ENCODE results near the gene DONSON. TPM values are rescaled to one million over a fixed set of nuclear protein-coding genes. Genes with fewer than 3 reads are reported as not detected.

Gene DONSON
- total and polyA plus RNA-seq, 4 donors, result 5.3 to 11.6 (median 8.0) TPM

DNA sequence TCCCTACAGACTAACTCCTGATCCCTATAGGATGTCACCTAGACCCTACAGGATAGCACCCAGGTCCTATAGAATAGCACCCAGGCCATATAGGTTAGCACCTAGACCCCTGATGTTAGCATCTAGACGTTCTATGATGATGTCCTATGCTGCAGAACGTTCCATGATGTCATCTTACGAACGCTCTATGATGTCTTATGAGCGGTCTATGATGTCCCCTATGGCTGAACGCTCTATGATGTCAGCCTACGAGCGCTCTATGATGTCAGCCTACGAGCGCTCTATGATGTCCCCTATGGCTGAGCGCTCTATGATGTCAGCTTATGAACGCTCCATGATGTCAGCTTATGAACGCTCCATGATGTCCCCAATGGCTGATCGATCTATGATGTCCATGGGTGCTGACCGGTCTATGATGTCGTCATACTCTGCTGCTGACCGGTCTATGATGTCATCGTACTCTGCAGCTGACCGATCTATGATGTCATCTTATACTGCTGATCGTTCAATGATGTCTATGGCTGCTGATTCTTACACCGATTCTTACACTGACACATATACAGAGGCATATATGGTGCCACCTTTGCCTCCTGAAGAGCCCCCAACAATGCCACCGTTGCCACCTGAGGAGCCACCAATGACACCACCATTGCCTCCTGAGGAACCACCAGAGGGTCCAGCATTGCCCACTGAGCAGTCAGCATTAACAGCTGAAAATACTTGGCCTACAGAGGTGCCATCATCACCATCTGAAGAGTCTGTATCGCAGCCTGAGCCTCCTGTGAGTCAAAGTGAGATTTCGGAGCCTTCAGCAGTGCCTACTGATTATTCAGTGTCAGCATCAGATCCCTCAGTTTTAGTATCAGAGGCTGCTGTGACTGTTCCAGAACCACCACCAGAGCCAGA, 36.1 kb downstream of the DONSON start:
- peaks cover 0 to 4% (median 0%) of the 10 kb centered on the region in 5 donors for H3K4me1 ChIP-seq (ENCODE audit: control insufficient read depth in 5 of 5, insufficient read depth in 5 of 5, low read length in 5 of 5)
- 98 to 99% methylated on average over 24 of the region's 24 CpGs for WGBS, 2 donors
- H3K36me3 ChIP-seq (ENCODE audit: control insufficient read depth in 4 of 4, insufficient read depth in 4 of 4, low read length in 4 of 4), result peaks cover 44 to 64% (median 53%) of the 10 kb centered on the region in 4 donors
- H3K27ac ChIP-seq (ENCODE audit: low read depth in 1 of 2, low read length in 1 of 2), result no peak overlapping the region
- H3K9me3 ChIP-seq (ENCODE audit: control insufficient read depth in 4 of 4, insufficient read depth in 3 of 4, low read length in 3 of 4), result peaks cover 0 to 4% (median 2%) of the 10 kb centered on the region in 4 donors
- no peak overlapping the region for H3K4me3 ChIP-seq
- TF ChIP-seq, protein P1, sequence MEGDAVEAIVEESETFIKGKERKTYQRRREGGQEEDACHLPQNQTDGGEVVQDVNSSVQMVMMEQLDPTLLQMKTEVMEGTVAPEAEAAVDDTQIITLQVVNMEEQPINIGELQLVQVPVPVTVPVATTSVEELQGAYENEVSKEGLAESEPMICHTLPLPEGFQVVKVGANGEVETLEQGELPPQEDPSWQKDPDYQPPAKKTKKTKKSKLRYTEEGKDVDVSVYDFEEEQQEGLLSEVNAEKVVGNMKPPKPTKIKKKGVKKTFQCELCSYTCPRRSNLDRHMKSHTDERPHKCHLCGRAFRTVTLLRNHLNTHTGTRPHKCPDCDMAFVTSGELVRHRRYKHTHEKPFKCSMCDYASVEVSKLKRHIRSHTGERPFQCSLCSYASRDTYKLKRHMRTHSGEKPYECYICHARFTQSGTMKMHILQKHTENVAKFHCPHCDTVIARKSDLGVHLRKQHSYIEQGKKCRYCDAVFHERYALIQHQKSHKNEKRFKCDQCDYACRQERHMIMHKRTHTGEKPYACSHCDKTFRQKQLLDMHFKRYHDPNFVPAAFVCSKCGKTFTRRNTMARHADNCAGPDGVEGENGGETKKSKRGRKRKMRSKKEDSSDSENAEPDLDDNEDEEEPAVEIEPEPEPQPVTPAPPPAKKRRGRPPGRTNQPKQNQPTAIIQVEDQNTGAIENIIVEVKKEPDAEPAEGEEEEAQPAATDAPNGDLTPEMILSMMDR (IDR thresholded peaks at IDR 0.05; ENCODE audit: control extremely low read depth, extremely low read depth), result no peak
- DNase-seq (no peak), ATAC-seq (ENCODE audit: insufficient read depth, low FRiP score) (no peak)
- no peak overlapping the region for H3K9ac ChIP-seq (ENCODE audit: insufficient read depth in 1 of 2, low read length in 2 of 2)
- H3K27me3 ChIP-seq (ENCODE audit: control insufficient read depth in 3 of 3, insufficient read depth in 3 of 3, low read length in 2 of 3), result no peaks in the 10 kb centered on the region

DNA sequence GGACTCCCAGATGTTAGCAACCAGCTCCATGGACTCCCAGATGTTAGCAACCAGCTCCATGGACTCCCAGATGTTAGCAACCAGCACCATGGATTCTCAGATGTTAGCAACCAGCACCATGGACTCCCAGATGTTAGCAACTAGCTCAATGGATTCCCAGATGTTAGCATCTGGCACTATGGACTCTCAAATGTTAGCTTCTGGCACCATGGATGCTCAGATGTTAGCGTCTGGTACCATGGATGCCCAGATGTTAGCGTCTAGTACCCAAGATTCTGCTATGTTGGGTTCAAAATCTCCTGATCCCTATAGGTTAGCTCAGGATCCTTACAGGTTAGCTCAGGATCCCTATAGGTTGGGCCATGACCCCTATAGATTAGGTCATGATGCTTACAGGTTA, 36.8 kb downstream of the DONSON start:
- ATAC-seq (ENCODE audit: insufficient read depth, low FRiP score) (no peak), DNase-seq (no peak)
- Histone ChIP-seq H3K9ac (ENCODE audit: insufficient read depth in 1 of 2, low read length in 2 of 2) (no peak overlapping the region), H3K4me3 (no peak overlapping the region), H3K36me3 (ENCODE audit: control insufficient read depth in 4 of 4, insufficient read depth in 4 of 4, low read length in 4 of 4) (peaks cover 39 to 63% (median 52%) of the 10 kb centered on the region in 4 donors), H3K4me1 (ENCODE audit: control insufficient read depth in 5 of 5, insufficient read depth in 5 of 5, low read length in 5 of 5) (peaks cover 0 to 4% (median 0%) of the 10 kb centered on the region in 5 donors), H3K9me3 (ENCODE audit: control insufficient read depth in 4 of 4, insufficient read depth in 3 of 4, low read length in 3 of 4) (peaks cover 0 to 4% (median 2%) of the 10 kb centered on the region in 4 donors), H3K27ac (ENCODE audit: low read depth in 1 of 2, low read length in 1 of 2) (no peak overlapping the region), H3K27me3 (ENCODE audit: control insufficient read depth in 3 of 3, insufficient read depth in 3 of 3, low read length in 2 of 3) (no peaks in the 10 kb centered on the region)
- 98% methylated on average over 2 of the region's 2 CpGs for WGBS, 2 donors
- TF ChIP-seq, protein P1 (IDR thresholded peaks at IDR 0.05; ENCODE audit: control extremely low read depth, extremely low read depth), result no peak

DNA sequence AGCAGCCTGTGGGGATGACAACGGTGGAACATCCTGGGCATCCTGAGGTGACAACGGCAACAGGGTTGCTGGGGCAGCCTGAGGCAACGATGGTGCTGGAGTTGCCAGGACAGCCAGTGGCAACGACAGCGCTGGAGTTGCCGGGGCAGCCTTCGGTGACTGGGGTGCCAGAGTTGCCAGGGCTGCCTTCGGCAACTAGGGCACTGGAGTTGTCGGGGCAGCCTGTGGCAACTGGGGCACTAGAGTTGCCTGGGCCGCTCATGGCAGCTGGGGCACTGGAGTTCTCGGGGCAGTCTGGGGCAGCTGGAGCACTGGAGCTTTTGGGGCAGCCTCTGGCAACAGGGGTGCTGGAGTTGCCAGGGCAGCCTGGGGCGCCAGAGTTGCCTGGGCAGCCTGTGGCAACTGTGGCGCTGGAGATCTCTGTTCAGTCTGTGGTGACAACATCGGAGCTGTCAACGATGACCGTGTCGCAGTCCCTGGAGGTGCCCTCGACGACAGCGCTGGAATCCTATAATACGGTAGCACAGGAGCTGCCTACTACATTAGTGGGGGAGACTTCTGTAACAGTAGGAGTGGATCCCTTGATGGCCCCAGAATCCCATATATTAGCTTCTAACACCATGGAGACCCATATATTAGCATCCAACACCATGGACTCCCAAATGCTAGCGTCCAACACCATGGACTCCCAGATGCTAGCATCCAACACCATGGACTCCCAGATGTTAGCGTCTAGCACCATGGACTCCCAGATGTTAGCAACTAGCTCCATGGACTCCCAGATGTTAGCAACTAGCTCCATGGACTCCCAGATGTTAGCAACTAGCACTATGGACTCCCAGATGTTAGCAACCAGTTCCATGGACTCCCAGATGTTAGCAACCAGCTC, 37.5 kb downstream of the DONSON start:
- H3K27ac ChIP-seq (ENCODE audit: low read depth in 1 of 2, low read length in 1 of 2), result no peak overlapping the region
- no peak for ATAC-seq (ENCODE audit: insufficient read depth, low FRiP score)
- H3K36me3 ChIP-seq (ENCODE audit: control insufficient read depth in 4 of 4, insufficient read depth in 4 of 4, low read length in 4 of 4), result peaks cover 38 to 60% (median 52%) of the 10 kb centered on the region in 4 donors
- TF ChIP-seq, protein P1 (IDR thresholded peaks at IDR 0.05; ENCODE audit: control extremely low read depth, extremely low read depth), result no peak
- H3K4me1 ChIP-seq (ENCODE audit: control insufficient read depth in 5 of 5, insufficient read depth in 5 of 5, low read length in 5 of 5), result peaks cover 0 to 4% (median 0%) of the 10 kb centered on the region in 5 donors
- peaks cover 0 to 4% (median 2%) of the 10 kb centered on the region in 4 donors for H3K9me3 ChIP-seq (ENCODE audit: control insufficient read depth in 4 of 4, insufficient read depth in 3 of 4, low read length in 3 of 4)
- DNase-seq, result no peak
- no peak overlapping the region for H3K9ac ChIP-seq (ENCODE audit: insufficient read depth in 1 of 2, low read length in 2 of 2)
- no peak overlapping the region for H3K4me3 ChIP-seq
- H3K27me3 ChIP-seq (ENCODE audit: control insufficient read depth in 3 of 3, insufficient read depth in 3 of 3, low read length in 2 of 3), result no peaks in the 10 kb centered on the region
- 98 to 99% methylated on average over 23 of the region's 23 CpGs for WGBS, 2 donors
